Measurements from ENCODE around the gene CABP4.

The CABP4 gene

GRCh38 chr11:67435727-67436458 lies 19.3 kb upstream of the CABP4 start:
- no peak for DNase-seq (ENCODE audit: low read depth, low spot score)

- peak; percentile 92 for DNase-seq (ENCODE audit: low read depth, low spot score)
These were observed 18.6 kb upstream of the CABP4 start for GRCh38 chr11:67436459-67437081.

GRCh38 chr11:67437082-67437808 lies 17.9 kb upstream of the CABP4 start, which contains the start of gene PTPRCAP:
Gene PTPRCAP, minus strand, starts transcription at chr11:67437682. Its CDS starts 63 bp downstream, at chr11:67437619.
- DNase-seq (ENCODE audit: low read depth, low spot score), result no peak

GRCh38 chr11:67437809-67438157 lies 17.4 kb upstream of the CABP4 start:
- no peak for DNase-seq (ENCODE audit: low read depth, low spot score)

- peak; percentile 67 for DNase-seq (ENCODE audit: low read depth, low spot score)
These were observed 16.8 kb upstream of the CABP4 start for GRCh38 chr11:67438158-67438902.

- DNase-seq (ENCODE audit: low read depth, low spot score), result no peak
These were observed 15.6 kb upstream of the CABP4 start for GRCh38 chr11:67439321-67440228.

- no peak for DNase-seq (ENCODE audit: low read depth, low spot score)
These were observed 14.7 kb upstream of the CABP4 start for GRCh38 chr11:67440229-67441097.

- DNase-seq (ENCODE audit: low read depth, low spot score), result no peak
These were observed 14.0 kb upstream of the CABP4 start for GRCh38 chr11:67441098-67441563.

- no peak for DNase-seq (ENCODE audit: low read depth, low spot score)
These were observed 13.3 kb upstream of the CABP4 start for GRCh38 chr11:67441731-67442351.

GRCh38 chr11:67442504-67443404 lies 12.4 kb upstream of the CABP4 start:
- no peak for DNase-seq (ENCODE audit: low read depth, low spot score)

- DNase-seq (ENCODE audit: low read depth, low spot score), result no peak
These were observed 9.6 kb upstream of the CABP4 start for GRCh38 chr11:67445515-67445914.

GRCh38 chr11:67448220-67448609 lies 6.9 kb upstream of the CABP4 start:
- DNase-seq (ENCODE audit: low read depth, low spot score), result no peak

- no peak for DNase-seq (ENCODE audit: low read depth, low spot score)
These were observed 5.9 kb upstream of the CABP4 start for GRCh38 chr11:67449116-67449844.

GRCh38 chr11:67450796-67451657 lies 4.1 kb upstream of the CABP4 start:
- DNase-seq (ENCODE audit: low read depth, low spot score), result no peak

GRCh38 chr11:67451658-67451976 lies 3.5 kb upstream of the CABP4 start:
- DNase-seq (ENCODE audit: low read depth, low spot score), result no peak

- DNase-seq (ENCODE audit: low read depth, low spot score), result no peak
These were observed 2.8 kb upstream of the CABP4 start, which contains the start of gene GPR152 for GRCh38 chr11:67452141-67452952. Gene GPR152, minus strand, starts transcription at chr11:67452729. Its CDS starts 5 bp downstream, at chr11:67452724.
